H9 (cell line): ENCODE data around the gene COMT. TPM values are rescaled to one million over a fixed set of nuclear protein-coding genes. Genes with fewer than 3 reads are reported as not detected.

ENCODE experiments used
- DNase-seq: peaks from one replicate; pipeline ENCODE4 v3.0.0-alpha.2; 2017
- H2AFZ ChIP-seq: one replicate; pipeline ENCODE4 v1.6.1; 2013; ENCODE audit warnings: mild to moderate bottlenecking, low read length, control low read depth, moderate library complexity
- H2AK5ac ChIP-seq: 2 replicates; pipeline ENCODE4 v1.6.1; 2013; ENCODE audit warnings: low read length, control low read depth, mixed read lengths; ENCODE audit not compliant: insufficient read length
- H2BK120ac ChIP-seq: one replicate; pipeline ENCODE4 v1.6.1; 2013; ENCODE audit warnings: low read depth, mild to moderate bottlenecking, low read length, control low read depth, inconsistent platforms; ENCODE audit not compliant: poor library complexity, severe bottlenecking
- H2BK12ac ChIP-seq: 2 replicates; pipeline ENCODE4 v1.6.1; 2013; ENCODE audit warnings: low read length, control low read depth, mixed read lengths, low read depth; ENCODE audit not compliant: insufficient read length
- H2BK15ac ChIP-seq: 2 replicates; pipeline ENCODE4 v1.6.1; 2013; ENCODE audit warnings: low read depth, low read length, control low read depth
- H2BK20ac ChIP-seq: one replicate; pipeline ENCODE4 v1.6.1; 2013; ENCODE audit warnings: low read depth, mild to moderate bottlenecking, low read length, control low read depth, inconsistent platforms; ENCODE audit not compliant: poor library complexity, severe bottlenecking
- H2BK5ac ChIP-seq: 2 replicates; pipeline ENCODE4 v1.6.1; 2013; ENCODE audit warnings: low read length, control low read depth, mixed read lengths; ENCODE audit not compliant: insufficient read length
- H3K14ac ChIP-seq: 2 replicates; pipeline ENCODE4 v1.6.1; 2013; ENCODE audit warnings: low read length, control low read depth; ENCODE audit not compliant: insufficient read depth
- H3K18ac ChIP-seq: 2 replicates; pipeline ENCODE4 v1.6.1; 2013; ENCODE audit warnings: low read depth, mild to moderate bottlenecking, mixed read lengths, low read length, control low read depth; ENCODE audit not compliant: insufficient read length
- H3K23ac ChIP-seq: 2 replicates; pipeline ENCODE4 v1.6.1; 2013; ENCODE audit warnings: low read length, control low read depth, mixed read lengths, low read depth; ENCODE audit not compliant: insufficient read length
- H3K23me2 ChIP-seq: 2 replicates; pipeline ENCODE4 v1.6.1; 2013; ENCODE audit warnings: low read depth, mild to moderate bottlenecking, mixed read lengths, low read length, control low read depth; ENCODE audit not compliant: insufficient read length, poor library complexity, severe bottlenecking
- H3K27ac ChIP-seq: 2 replicates; pipeline ENCODE4 v1.5.1; 2013; ENCODE audit warnings: low read length, control low read depth, mixed read lengths, low read depth; ENCODE audit not compliant: insufficient read length
- H3K27me3 ChIP-seq: 2 replicates; pipeline ENCODE4 v1.6.1; 2013; ENCODE audit warnings: low read length, control low read depth, inconsistent platforms; ENCODE audit not compliant: insufficient read depth
- H3K4ac ChIP-seq: 2 replicates; pipeline ENCODE4 v1.6.1; 2013; ENCODE audit warnings: low read depth, mild to moderate bottlenecking, control low read depth, inconsistent platforms, low read length, moderate library complexity
- H3K4me1 ChIP-seq: 2 replicates; pipeline ENCODE4 v1.6.1; 2013; ENCODE audit warnings: low read length, control low read depth, inconsistent platforms; ENCODE audit not compliant: insufficient read depth
- H3K4me2 ChIP-seq: 2 replicates; pipeline ENCODE4 v1.6.1; 2013; ENCODE audit warnings: low read length, control low read depth, mixed read lengths; ENCODE audit not compliant: insufficient read length, insufficient read depth
- H3K56ac ChIP-seq: 2 replicates; pipeline ENCODE4 v1.6.1; 2013; ENCODE audit warnings: low read depth, mild to moderate bottlenecking, mixed read lengths, low read length, control low read depth; ENCODE audit not compliant: insufficient read length
- H3K79me1 ChIP-seq: 2 replicates; pipeline ENCODE4 v1.6.1; 2013; ENCODE audit warnings: low read depth, mild to moderate bottlenecking, moderate library complexity, low read length, control low read depth, inconsistent platforms; ENCODE audit not compliant: insufficient read depth, poor library complexity, severe bottlenecking
- H3K79me2 ChIP-seq: 2 replicates; pipeline ENCODE4 v1.6.1; 2013; ENCODE audit warnings: low read length, control low read depth, inconsistent platforms; ENCODE audit not compliant: insufficient read depth
- H3K9ac ChIP-seq: 2 replicates; pipeline ENCODE4 v1.6.1; 2013; ENCODE audit warnings: low read length, control low read depth, mixed read lengths; ENCODE audit not compliant: insufficient read length; ENCODE audit errors: extremely low read depth
- H3K9me3 ChIP-seq: one replicate; pipeline ENCODE4 v1.6.1; 2013; ENCODE audit warnings: low read depth, low read length, inconsistent platforms; ENCODE audit not compliant: control insufficient read depth
- H3T11ph ChIP-seq: one replicate; pipeline ENCODE4 v1.6.1; 2013; ENCODE audit warnings: mild to moderate bottlenecking, low read length, control low read depth, inconsistent platforms
- H4K20me1 ChIP-seq: one replicate; pipeline ENCODE4 v1.6.1; 2013; ENCODE audit not compliant: control insufficient read depth, insufficient read length, insufficient read depth
- H4K5ac ChIP-seq: 2 replicates; pipeline ENCODE4 v1.6.1; 2013; ENCODE audit warnings: low read depth, mild to moderate bottlenecking, mixed read lengths, low read length, control low read depth; ENCODE audit not compliant: insufficient read length
- H4K8ac ChIP-seq: replicated peaks from 2 replicates; pipeline ENCODE4 v1.6.1; 2013; ENCODE audit warnings: low read length, control low read depth, mixed read lengths, low read depth; ENCODE audit not compliant: insufficient read length
- H4K91ac ChIP-seq: 2 replicates; pipeline ENCODE4 v1.6.1; 2013; ENCODE audit warnings: low read depth, mild to moderate bottlenecking, moderate library complexity, mixed read lengths, low read length, control low read depth; ENCODE audit not compliant: insufficient read length
- H3K27ac Mint-ChIP-seq, 3 experiments: 2 replicates in 2 of 3; 3 replicates in 1 of 3; pipeline ENCODE4 v1.8.0; 2020 to 2021; ENCODE audit warnings: mixed read lengths in 3 of 3, mild to moderate bottlenecking in 1 of 3, moderate library complexity in 1 of 3
- H3K27me3 Mint-ChIP-seq: 2 replicates; pipeline ENCODE4 v1.8.0; 2021; ENCODE audit warnings: low read depth, mild to moderate bottlenecking, moderate library complexity, mixed read lengths
- H3K36me3 Mint-ChIP-seq, 3 experiments: 2 replicates in 2 of 3; 3 replicates in 1 of 3; pipeline ENCODE4 v1.8.0; 2020 to 2021; ENCODE audit warnings: low read depth in 3 of 3, mixed read lengths in 3 of 3; ENCODE audit not compliant: insufficient read depth in 1 of 3
- H3K4me1 Mint-ChIP-seq, 2 experiments: 2 replicates each; pipeline ENCODE4 v1.8.0; 2020; ENCODE audit warnings: mixed read lengths in 2 of 2
- H3K4me3 Mint-ChIP-seq, 2 experiments: 2 replicates in 1 of 2; 3 replicates in 1 of 2; pipeline ENCODE4 v1.8.0; 2020 to 2021; ENCODE audit warnings: mild to moderate bottlenecking in 2 of 2, mixed read lengths in 2 of 2, moderate library complexity in 1 of 2
- H3K9me3 Mint-ChIP-seq, 2 experiments: 2 replicates in 1 of 2; 3 replicates in 1 of 2; pipeline ENCODE4 v1.8.0; 2020; ENCODE audit warnings: mild to moderate bottlenecking in 2 of 2, mixed read lengths in 2 of 2, moderate library complexity in 1 of 2
- CTCF ChIP-seq: fragments of 200-600 bp; sonication (generic); conservative IDR thresholded peaks from 3 replicates; pipeline ENCODE4 v1.8.0; 2021; ENCODE audit warnings: antibody characterized with exemption, mild to moderate bottlenecking
- WGBS: extraction: QIAGEN DNeasy Blood & Tissue Kit; methylation state at CpG from one replicate; pipeline ENCODE4 v1.1.7; 2013; ENCODE audit warnings: missing lambda C conversion rate, low lambda C conversion rate, mixed read lengths; ENCODE audit not compliant: insufficient read length; ENCODE audit errors: extremely low coverage; 5-methylcytosine and 5-hydroxymethylcytosine counted together
- total RNA-seq: library from RNA; stranded (reverse); gene quantifications from 2 replicates; pipeline ENCODE4 v1.2.1, GENCODE V29; 2021

The COMT gene
- total RNA-seq, 1 experiment from 2014 or later = 42.2 TPM

- Histone ChIP-seq H2AK5ac (no peak overlapping the region), H2BK120ac (no peak overlapping the region), H3K14ac (no peak overlapping the region), H3K9me3 (no peaks in the 10 kb centered on the region), H4K5ac (no peak overlapping the region), H2BK12ac (no peak overlapping the region), H2BK20ac (no peak overlapping the region), H2AFZ (no peak overlapping the region), H4K91ac (no peak overlapping the region), H3K23me2 (no peaks in the 10 kb centered on the region), H3K4me1 (no peaks in the 10 kb centered on the region; the same call in 1 of the 2 replicates), H2BK15ac (no peak overlapping the region), H3K9ac (no peak overlapping the region), H3K27me3 (no peaks in the 10 kb centered on the region), H2BK5ac (no peak overlapping the region), H3K56ac (no peak overlapping the region), H4K20me1 (peaks cover 3% of the 10 kb centered on the region), H3K4ac (no peak overlapping the region), H3K27ac (no peak overlapping the region), H3T11ph (no peak overlapping the region), H3K79me1 (peaks cover 4% of the 10 kb centered on the region), H4K8ac (no peak overlapping the region), H3K23ac (no peak overlapping the region), H3K18ac (no peak overlapping the region), H3K79me2 (no peaks in the 10 kb centered on the region), H3K4me2 (no peak overlapping the region)
- no peak overlapping the region for H3K4me3 Mint-ChIP-seq
- no peaks in the 10 kb centered on the region for H3K27me3 Mint-ChIP-seq
- no peak for DNase-seq
- no peaks in the 10 kb centered on the region; a peak in 1 of 5 replicates for H3K9me3 Mint-ChIP-seq
- TF ChIP-seq CTCF = no peak
- H3K36me3 Mint-ChIP-seq = no peaks in the 10 kb centered on the region; a peak in 1 of 7 replicates
- no CpG with 5 or more reads among the region's 3 CpGs for WGBS
- H3K27ac Mint-ChIP-seq = no peak overlapping the region; a peak in 1 of 7 replicates
- peaks cover 3 to 20% of the 10 kb centered on the region in 2 experiments; a peak in 3 of 4 replicates for H3K4me1 Mint-ChIP-seq
Measured at GRCh38 chr22:19989725-19990067, 48.1 kb downstream of the COMT start.
